Testis (tissue), 3 donors: Measurements from ENCODE around the gene TXNRD2. TPM values are rescaled to one million over a fixed set of nuclear protein-coding genes. Genes with fewer than 3 reads are reported as not detected.

Experiments used
- DNase-seq: peaks from one replicate; pipeline ENCODE4 v3.0.0-alpha.2; 2019
- H3K27ac ChIP-seq, 2 donors: fragments of 200-600 bp; sonication (generic); one replicate each; pipeline ENCODE4 v1.5.1; 2019
- H3K27me3 ChIP-seq: fragments of 200-600 bp; sonication (generic); one replicate; pipeline ENCODE4 v1.5.1; 2019
- H3K36me3 ChIP-seq: fragments of 200-600 bp; sonication (generic); one replicate; pipeline ENCODE4 v1.5.1; 2017; ENCODE audit warnings: low read depth; ENCODE audit errors: missing control alignments
- H3K4me1 ChIP-seq: fragments of 200-600 bp; sonication (generic); one replicate; pipeline ENCODE4 v1.5.1; 2019
- H3K4me3 ChIP-seq, 2 donors: fragments of 200-600 bp; sonication (generic); one replicate each; pipeline ENCODE4 v1.5.1; 2017 to 2019
- H3K9me3 ChIP-seq: fragments of 200-600 bp; sonication (generic); one replicate; pipeline ENCODE4 v1.5.1; 2017
- CTCF ChIP-seq, 3 experiments: fragments of 450-650 bp in 2 of 3; fragments of 200-600 bp in 1 of 3; sonication (generic) in 1 of 3; IDR thresholded peaks; one replicate each; pipeline ENCODE4 v1.5.1; 2016 to 2019; ENCODE audit warnings: antibody characterized with exemption in 3 of 3, mild to moderate bottlenecking in 2 of 3, moderate library complexity in 1 of 3
- POLR2A ChIP-seq: fragments of 450-650 bp; IDR thresholded peaks from one replicate; pipeline ENCODE4 v1.6.1; 2017; ENCODE audit warnings: antibody characterized with exemption, mild to moderate bottlenecking, moderate library complexity
- WGBS, 2 donors: methylation state at CpG; one replicate each; pipeline ENCODE4 v1.1.5; 2018; 5-methylcytosine and 5-hydroxymethylcytosine counted together
- intact Hi-C: fragments of 100-400 bp; cut with DNase I; formaldehyde crosslinking; loops from one replicate; pipeline ENCODE4 v1.15.1; 2023; ENCODE audit warnings: low total_unique reads
- polyA plus RNA-seq: library from polyadenylated mRNA; stranded (reverse); fragments of 350-450 nt; fragmentation: Illumina TruSeq; extraction: RNeasy Lipid Tissue Mini Kit (QIAGEN cat#74804); gene quantifications from one replicate; pipeline ENCODE4 v1.2.3, GENCODE V29; 2014; ENCODE audit warnings: low read depth, low replicate concordance; ENCODE audit not compliant: insufficient read depth
- total RNA-seq, 2 donors: library from RNA; depleted of rRNA; stranded (reverse); fragments of >200 nt; gene quantifications; one replicate each; pipeline ENCODE4 v1.2.3, GENCODE V29; 2016

Gene TXNRD2
- total and polyA plus RNA-seq, 3 donors from 2014 or later = 28.7 to 49.9 (median 36.6) TPM

- Histone ChIP-seq H3K4me1 (peaks cover 13% of the 10 kb centered on the region), H3K27me3 (no peaks in the 10 kb centered on the region), H3K9me3 (no peaks in the 10 kb centered on the region), H3K36me3 (no peaks in the 10 kb centered on the region), H3K27ac (no peak overlapping the region), H3K4me3 (no peak overlapping the region)
- 71 to 75% methylated on average over 13 to 19 of the region's 19 CpGs for WGBS, 2 donors
- DNase-seq = no peak
- intact Hi-C loops = no loop called here
- TF ChIP-seq POLR2A (no peak), CTCF (IDR thresholded peaks at IDR 0.05) (no peak)
Observed at GRCh38 chr22:19871023-19871844, 70.4 kb downstream of the TXNRD2 start.

DNA sequence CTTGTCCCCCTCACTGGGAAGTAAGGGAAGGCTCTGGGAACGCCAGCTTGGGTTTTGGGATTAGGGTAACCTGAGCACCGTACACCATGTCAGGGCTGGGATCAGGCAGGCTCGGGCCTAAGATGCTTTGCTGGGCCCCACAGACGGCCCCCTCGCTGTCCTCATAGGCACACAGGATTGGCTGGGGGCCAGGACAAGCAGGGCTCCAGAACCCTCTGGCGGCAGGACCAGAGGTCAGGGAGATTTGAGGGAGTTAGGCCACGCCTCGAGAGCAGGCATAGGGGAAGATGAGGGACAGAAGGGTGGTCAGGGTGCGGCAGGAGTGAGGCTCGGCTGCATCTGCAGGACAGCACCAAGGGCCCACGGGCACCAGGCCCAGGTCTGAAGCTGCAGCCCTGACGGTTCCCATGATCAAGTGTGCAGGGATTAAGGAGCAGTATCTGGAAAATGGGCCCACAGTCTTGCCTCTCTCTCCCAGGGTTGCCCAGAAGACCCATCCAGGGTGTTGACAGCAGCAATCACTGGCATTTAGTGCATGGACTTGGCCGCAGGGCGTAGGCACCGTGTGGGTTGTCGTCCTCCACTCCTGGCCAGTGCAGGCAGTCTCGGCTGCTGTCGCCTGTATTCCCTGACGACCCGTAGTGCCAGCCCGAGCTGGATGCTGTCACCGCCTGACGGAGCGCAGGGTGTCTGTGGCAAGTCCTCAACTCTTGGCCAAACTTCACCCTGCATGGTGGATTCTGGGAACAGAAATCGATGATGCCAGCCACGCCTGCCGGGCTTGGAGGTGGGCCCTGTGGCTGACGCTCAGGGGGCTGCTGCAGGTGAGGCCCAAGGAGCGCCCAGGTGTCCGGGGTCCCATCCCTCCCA lies 71.2 kb downstream of the TXNRD2 start:
- no peaks in the 10 kb centered on the region for H3K27me3 ChIP-seq
- intact Hi-C loops = no loop called here
- 91 to 94% methylated on average over 9 to 29 of the region's 30 CpGs for WGBS, 2 donors
- H3K9me3 ChIP-seq = no peaks in the 10 kb centered on the region
- H3K27ac ChIP-seq = no peak overlapping the region
- H3K36me3 ChIP-seq = no peaks in the 10 kb centered on the region
- no peak for DNase-seq
- peaks cover 13% of the 10 kb centered on the region for H3K4me1 ChIP-seq
- H3K4me3 ChIP-seq = no peak overlapping the region
- TF ChIP-seq CTCF (IDR thresholded peaks at IDR 0.05) = no peak
- TF ChIP-seq POLR2A = no peak

DNA sequence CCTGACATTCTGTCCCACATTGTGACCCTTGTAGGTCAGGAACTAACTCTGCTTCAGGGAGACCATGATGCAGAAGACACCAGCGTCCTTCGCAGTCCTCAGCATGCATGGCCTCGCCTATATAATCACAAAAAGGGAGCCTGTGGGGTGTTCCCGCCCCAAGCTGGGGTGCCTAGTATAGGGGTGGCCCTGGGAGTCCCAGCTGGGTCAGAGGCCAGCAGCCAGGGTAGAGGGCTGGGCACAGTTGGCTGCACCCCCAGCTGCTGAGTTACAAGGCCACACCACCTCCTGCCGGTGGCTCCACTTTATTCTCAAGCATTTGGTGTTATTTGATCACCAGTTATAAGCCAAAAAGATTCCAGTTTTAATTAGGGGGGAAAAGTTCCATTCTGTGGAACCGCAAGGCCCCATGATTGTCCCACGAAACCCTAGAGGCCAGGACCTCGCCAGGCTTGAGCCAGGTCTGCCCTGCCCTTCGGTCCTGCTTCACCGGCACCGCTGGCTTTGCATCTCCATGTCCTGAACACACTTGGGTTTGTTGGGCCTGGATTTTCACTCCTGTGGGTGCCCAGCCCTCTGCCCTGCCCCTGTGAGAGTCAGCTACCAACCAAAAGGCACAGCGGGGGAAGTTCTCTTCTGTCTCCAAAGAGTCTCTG lies 72.0 kb downstream of the TXNRD2 start:
- intact Hi-C loops = no loop called here
- Histone ChIP-seq H3K9me3 (no peaks in the 10 kb centered on the region), H3K36me3 (no peaks in the 10 kb centered on the region), H3K27ac (no peak overlapping the region), H3K4me1 (peaks cover 13% of the 10 kb centered on the region), H3K4me3 (no peak overlapping the region), H3K27me3 (no peaks in the 10 kb centered on the region)
- no peak for TF ChIP-seq POLR2A
- TF ChIP-seq CTCF (IDR thresholded peaks at IDR 0.05) = no peak
- WGBS, 2 donors = 86 to 94% methylated on average over 11 to 12 of the region's 12 CpGs
- no peak for DNase-seq

DNA sequence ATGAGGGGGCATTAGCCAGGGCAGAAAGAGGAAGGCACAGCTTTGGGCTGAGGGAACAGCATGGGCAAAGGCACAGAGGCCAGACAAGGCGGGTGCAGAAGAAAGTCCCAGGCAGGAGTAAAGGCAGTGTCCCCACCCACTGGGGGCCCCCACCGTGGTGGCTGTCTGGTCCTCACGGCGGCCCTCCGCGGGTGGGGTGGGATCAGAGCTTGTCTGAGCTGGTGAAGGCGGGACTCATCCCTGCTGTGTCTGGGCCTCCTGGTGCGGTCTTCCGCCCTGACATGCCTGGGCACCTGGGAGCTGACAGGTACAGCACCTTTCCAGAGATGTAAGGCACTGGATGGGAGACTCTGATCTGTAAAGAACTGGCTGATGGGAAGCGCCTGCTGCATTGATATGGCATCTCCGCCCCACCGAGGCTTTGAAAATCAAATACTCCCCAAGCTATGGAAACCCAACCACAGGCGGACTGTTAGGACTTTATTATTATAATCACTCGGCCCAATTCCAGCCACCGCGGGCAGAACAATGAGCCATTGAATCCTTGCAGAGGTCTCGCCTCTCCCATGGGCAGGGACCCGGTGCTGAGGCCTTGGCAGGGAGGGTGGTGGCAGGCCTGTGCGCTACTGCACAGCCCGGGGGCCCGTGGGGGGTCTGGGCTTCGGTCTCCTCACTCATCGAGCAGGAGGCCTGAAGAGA lies 72.7 kb downstream of the TXNRD2 start:
- WGBS, 2 donors = 72 to 75% methylated on average over 17 to 23 of the region's 23 CpGs
- Histone ChIP-seq H3K27ac (peak overlapping the region in 1 of 2 donors; percentile 31), H3K9me3 (no peaks in the 10 kb centered on the region), H3K4me1 (peaks cover 13% of the 10 kb centered on the region), H3K27me3 (no peaks in the 10 kb centered on the region), H3K4me3 (no peak overlapping the region), H3K36me3 (no peaks in the 10 kb centered on the region)
- TF ChIP-seq CTCF (IDR thresholded peaks at IDR 0.05) (no peak), POLR2A (no peak)
- DNase-seq = peak; percentile 70
- intact Hi-C loops = no loop called here
